Nephron (organoid): ENCODE measurements around the gene ITGB6.
A peak's percentile ranks its signal among the peaks of the same experiment; 100 is the strongest.
"Not testable (repeated sequence)": the region's sequence is repeated elsewhere in the genome, so short reads cannot be mapped to it uniquely, and the experiment has no call there.

Experiments
- H3K27ac Mint-ChIP-seq, 3 experiments: 2 replicates each; pipeline ENCODE4 v1.8.0; 2020; ENCODE audit warnings: mixed read lengths in 3 of 3, mild to moderate bottlenecking in 2 of 3, moderate library complexity in 1 of 3
- H3K27me3 Mint-ChIP-seq: 2 replicates; pipeline ENCODE4 v1.8.0; 2021; ENCODE audit warnings: low read depth, mild to moderate bottlenecking, moderate library complexity, mixed read lengths
- H3K36me3 Mint-ChIP-seq: 2 replicates; pipeline ENCODE4 v1.8.0; 2020; ENCODE audit warnings: low read depth, mixed read lengths
- H3K4me1 Mint-ChIP-seq: 2 replicates; pipeline ENCODE4 v1.8.0; 2020; ENCODE audit warnings: mixed read lengths
- H3K4me3 Mint-ChIP-seq, 3 experiments: 2 replicates each; pipeline ENCODE4 v1.8.0; 2020; ENCODE audit warnings: mild to moderate bottlenecking in 3 of 3, mixed read lengths in 3 of 3, moderate library complexity in 2 of 3
- H3K9me3 Mint-ChIP-seq: 2 replicates; pipeline ENCODE4 v1.8.0; 2020; ENCODE audit warnings: mixed read lengths
- TF ChIP-seq, protein P1 (sequence below), 3 experiments: fragments of 200-600 bp; sonication (generic); IDR thresholded peaks; one replicate each; pipeline ENCODE4 v1.5.0; 2021; ENCODE audit warnings: antibody characterized with exemption in 3 of 3; ENCODE audit not compliant: unreplicated experiment in 3 of 3

ITGB6 gene

DNA sequence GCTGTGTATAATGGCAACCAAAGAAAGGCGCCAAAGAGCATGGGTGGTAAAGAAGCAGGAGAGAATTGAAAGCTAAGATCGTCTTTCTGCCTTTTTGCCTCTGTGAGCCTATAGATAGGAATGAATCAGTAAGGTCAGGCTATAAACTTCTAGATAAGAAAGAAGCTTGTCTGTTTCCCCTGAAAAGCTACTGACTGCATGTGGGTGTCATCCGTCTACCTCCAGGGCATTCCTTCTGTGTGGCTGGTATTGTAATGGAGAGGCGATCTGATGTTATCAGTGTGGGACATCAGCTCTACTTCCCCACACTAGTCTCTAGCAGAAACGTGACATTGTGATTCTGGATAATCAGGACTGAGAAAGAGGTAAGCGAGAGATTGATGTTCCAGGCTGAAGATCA, 74.2 kb downstream of the ITGB6 start:
- H3K27me3 Mint-ChIP-seq = no peaks in the 10 kb centered on the region
- TF ChIP-seq, protein P1, sequence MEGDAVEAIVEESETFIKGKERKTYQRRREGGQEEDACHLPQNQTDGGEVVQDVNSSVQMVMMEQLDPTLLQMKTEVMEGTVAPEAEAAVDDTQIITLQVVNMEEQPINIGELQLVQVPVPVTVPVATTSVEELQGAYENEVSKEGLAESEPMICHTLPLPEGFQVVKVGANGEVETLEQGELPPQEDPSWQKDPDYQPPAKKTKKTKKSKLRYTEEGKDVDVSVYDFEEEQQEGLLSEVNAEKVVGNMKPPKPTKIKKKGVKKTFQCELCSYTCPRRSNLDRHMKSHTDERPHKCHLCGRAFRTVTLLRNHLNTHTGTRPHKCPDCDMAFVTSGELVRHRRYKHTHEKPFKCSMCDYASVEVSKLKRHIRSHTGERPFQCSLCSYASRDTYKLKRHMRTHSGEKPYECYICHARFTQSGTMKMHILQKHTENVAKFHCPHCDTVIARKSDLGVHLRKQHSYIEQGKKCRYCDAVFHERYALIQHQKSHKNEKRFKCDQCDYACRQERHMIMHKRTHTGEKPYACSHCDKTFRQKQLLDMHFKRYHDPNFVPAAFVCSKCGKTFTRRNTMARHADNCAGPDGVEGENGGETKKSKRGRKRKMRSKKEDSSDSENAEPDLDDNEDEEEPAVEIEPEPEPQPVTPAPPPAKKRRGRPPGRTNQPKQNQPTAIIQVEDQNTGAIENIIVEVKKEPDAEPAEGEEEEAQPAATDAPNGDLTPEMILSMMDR (IDR thresholded peaks at IDR 0.05; ENCODE audit: unreplicated experiment in 3 of 3) = no peak
- H3K9me3 Mint-ChIP-seq = no peaks in the 10 kb centered on the region
- H3K27ac Mint-ChIP-seq = no peak overlapping the region
- no peaks in the 10 kb centered on the region for H3K36me3 Mint-ChIP-seq
- no peaks in the 10 kb centered on the region for H3K4me1 Mint-ChIP-seq
- no peak overlapping the region for H3K4me3 Mint-ChIP-seq

DNA sequence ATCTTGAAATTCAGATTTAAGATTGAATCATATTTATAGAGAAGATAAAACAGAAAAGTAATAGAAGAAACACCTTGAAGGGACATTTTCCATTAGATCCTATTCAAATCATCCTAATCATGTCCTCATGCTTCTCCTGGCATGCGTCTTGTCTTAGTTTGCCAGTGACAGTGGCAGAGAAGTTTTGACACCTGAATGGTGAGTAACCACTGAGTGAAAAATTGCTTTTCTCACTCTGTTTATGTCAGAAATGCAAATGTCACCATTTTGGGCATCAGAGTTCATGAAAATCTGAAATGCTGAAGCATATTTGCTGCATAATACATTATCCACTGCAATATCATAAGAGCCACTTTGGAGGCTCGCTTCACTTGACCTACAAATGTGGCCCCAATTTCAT, 74.7 kb downstream of the ITGB6 start:
- H3K27me3 Mint-ChIP-seq = no peaks in the 10 kb centered on the region

DNA sequence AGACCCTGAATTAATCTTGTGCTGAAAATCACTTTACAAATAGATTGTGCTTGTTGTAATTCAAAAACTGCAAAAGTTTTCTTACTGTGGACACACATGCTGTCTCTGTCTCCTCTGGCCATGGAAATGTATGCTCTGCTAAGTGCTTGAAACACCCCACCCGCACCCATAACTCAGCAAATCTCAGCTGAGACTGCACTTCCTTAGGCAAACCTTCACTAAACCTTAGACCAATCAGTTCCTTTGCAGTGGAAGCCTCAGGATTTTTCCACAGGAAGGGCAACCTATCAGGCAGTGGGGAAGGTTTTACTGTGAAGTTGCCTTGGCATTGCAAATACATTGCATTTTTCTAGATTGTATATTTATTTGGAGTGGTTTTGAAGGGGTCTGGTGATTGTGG, 75.5 kb downstream of the ITGB6 start:
- Mint-ChIP-seq H3K36me3 (no peaks in the 10 kb centered on the region), H3K9me3 (no peaks in the 10 kb centered on the region), H3K27me3 (no peaks in the 10 kb centered on the region), H3K27ac (no peak overlapping the region), H3K4me1 (no peaks in the 10 kb centered on the region), H3K4me3 (no peak overlapping the region)
- TF ChIP-seq, protein P1 (IDR thresholded peaks at IDR 0.05; ENCODE audit: unreplicated experiment in 3 of 3) = no peak

More for the DNA sequence above, 74.7 kb downstream of the ITGB6 start:
- TF ChIP-seq, protein P1 (IDR thresholded peaks at IDR 0.05; ENCODE audit: unreplicated experiment in 3 of 3) = no peak
- Mint-ChIP-seq H3K4me1 (no peaks in the 10 kb centered on the region), H3K4me3 (no peak overlapping the region), H3K36me3 (no peaks in the 10 kb centered on the region), H3K27ac (no peak overlapping the region), H3K9me3 (no peaks in the 10 kb centered on the region)

DNA sequence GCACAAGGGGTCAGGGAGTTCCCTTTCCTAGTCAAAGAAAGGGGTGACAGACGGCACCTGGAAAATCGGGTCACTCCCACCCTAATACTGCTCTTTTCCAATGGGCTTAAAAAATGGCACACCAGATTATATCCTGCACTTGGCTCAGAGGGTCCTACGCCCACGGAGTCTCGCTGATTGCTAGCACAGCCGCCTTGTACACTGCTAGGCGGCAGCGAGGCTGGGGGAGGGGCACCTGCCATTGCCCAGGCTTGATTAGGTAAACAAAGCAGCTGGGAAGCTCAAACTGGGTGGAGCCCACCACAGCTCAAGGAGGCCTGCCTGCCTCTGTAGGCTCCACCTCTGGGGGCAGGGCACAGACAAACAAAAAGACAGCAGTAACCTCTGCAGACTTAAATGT, 85.4 kb downstream of the ITGB6 start:
- not testable (repeated sequence) for H3K4me1 Mint-ChIP-seq, H3K4me3 Mint-ChIP-seq, H3K27ac Mint-ChIP-seq, H3K27me3 Mint-ChIP-seq
- H3K36me3 Mint-ChIP-seq = peaks cover 16% of the 10 kb centered on the region
- H3K9me3 Mint-ChIP-seq = peaks cover 10% of the 10 kb centered on the region

DNA sequence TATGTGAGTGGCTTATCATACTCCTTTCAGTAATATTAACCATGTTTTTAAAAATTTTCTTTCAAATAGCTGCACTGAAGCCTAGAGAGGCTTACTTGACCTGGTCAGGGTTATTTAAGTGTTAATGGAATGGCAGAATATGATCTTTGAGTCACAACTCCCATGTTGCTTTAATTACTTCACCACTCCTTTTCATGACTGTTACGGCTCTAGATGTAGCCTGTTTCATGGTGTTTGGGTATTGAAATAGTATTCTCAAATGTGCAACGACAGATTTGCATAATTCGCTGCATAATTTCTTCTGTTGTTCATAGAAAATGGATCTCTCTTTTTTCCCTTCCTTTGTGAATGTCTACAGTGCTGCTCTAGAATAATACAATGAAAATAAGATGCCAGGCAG, 86.1 kb downstream of the ITGB6 start:
- TF ChIP-seq, protein P1 (IDR thresholded peaks at IDR 0.05; ENCODE audit: unreplicated experiment in 3 of 3) = no peak
- H3K4me1 Mint-ChIP-seq = peaks cover 7% of the 10 kb centered on the region
- peaks cover 16% of the 10 kb centered on the region for H3K36me3 Mint-ChIP-seq
- peaks cover 10% of the 10 kb centered on the region for H3K9me3 Mint-ChIP-seq
- H3K27ac Mint-ChIP-seq = peak overlapping the region in 1 of 3 experiments; percentile 27
- H3K4me3 Mint-ChIP-seq = no peak overlapping the region
- no peaks in the 10 kb centered on the region for H3K27me3 Mint-ChIP-seq

DNA sequence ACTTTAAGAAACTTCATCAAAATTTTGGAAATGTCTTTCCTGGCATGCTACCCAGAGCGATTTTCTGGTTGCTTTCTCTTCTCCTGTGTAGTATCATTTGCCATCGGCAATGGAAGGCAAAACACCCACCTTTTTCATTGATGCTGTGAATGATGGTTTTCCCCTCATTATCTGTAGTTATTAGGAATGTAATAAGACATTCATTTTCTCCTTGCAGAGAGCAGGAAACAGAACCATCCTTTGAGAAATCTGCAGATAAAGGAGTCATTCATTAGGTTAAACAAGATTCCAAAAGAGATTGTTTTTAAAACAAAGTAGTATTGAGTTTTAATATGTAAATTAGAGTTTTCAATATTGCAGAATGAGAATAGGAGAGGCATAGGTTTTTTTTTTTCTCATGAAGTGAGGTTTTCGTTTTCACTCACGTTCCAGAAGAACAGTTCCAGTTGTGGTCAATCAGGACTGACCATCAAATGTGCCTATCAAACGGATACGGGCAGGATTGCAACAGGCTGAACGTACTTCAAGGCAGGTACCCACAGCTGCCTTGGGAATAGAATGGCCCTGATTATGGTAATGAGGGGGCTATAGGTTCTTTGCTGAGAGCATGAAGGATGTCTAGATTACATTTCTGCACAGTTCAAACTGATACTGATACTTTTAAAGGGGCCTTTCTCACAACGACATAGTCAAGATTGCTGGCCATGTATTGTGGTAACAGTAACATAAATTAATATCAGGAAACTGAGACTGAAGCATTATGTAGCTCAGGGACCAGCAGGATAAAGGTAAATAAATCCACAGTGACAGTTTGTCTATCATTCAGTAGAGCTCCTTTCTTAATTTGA, 87.9 kb downstream of the ITGB6 start:
- TF ChIP-seq, protein P1 (IDR thresholded peaks at IDR 0.05; ENCODE audit: unreplicated experiment in 3 of 3) = no peak
- Mint-ChIP-seq H3K27ac (no peak overlapping the region), H3K27me3 (no peaks in the 10 kb centered on the region), H3K36me3 (peaks cover 9% of the 10 kb centered on the region), H3K4me1 (peaks cover 7% of the 10 kb centered on the region), H3K4me3 (no peak overlapping the region), H3K9me3 (peaks cover 8% of the 10 kb centered on the region)
